Neuronal stem cell (in vitro differentiated cells): ENCODE measurements around the gene RNU6-8.

ENCODE experiments used
- DNase-seq: peaks from one replicate; pipeline ENCODE4 v3.0.0-alpha.2; 2013; ENCODE audit warnings: low spot score
- H2AFZ ChIP-seq: one replicate; pipeline ENCODE4 v1.6.1; 2013; ENCODE audit warnings: mild to moderate bottlenecking, low read length, inconsistent platforms
- H2AK5ac ChIP-seq: 2 replicates; pipeline ENCODE4 v1.6.1; 2013; ENCODE audit warnings: low read depth, mild to moderate bottlenecking, inconsistent platforms, low read length, moderate library complexity, mixed read lengths
- H2BK120ac ChIP-seq: 2 replicates; pipeline ENCODE4 v1.6.1; 2013; ENCODE audit warnings: low read depth, mild to moderate bottlenecking, inconsistent platforms, low read length, moderate library complexity, mixed read lengths
- H2BK12ac ChIP-seq: one replicate; pipeline ENCODE4 v1.6.1; 2013; ENCODE audit warnings: low read length, inconsistent platforms
- H2BK15ac ChIP-seq: 2 replicates; pipeline ENCODE4 v1.6.1; 2013; ENCODE audit warnings: mild to moderate bottlenecking, low read length, inconsistent platforms, mixed read lengths
- H2BK5ac ChIP-seq: one replicate; pipeline ENCODE4 v1.6.1; 2013; ENCODE audit warnings: inconsistent platforms, mild to moderate bottlenecking, low read length, moderate library complexity
- H3K14ac ChIP-seq: one replicate; pipeline ENCODE4 v1.6.1; 2013; ENCODE audit warnings: low read length, inconsistent platforms
- H3K18ac ChIP-seq: 2 replicates; pipeline ENCODE4 v1.6.1; 2013; ENCODE audit warnings: low read length, inconsistent platforms
- H3K23ac ChIP-seq: 2 replicates; pipeline ENCODE4 v1.6.1; 2013; ENCODE audit warnings: low read depth, mild to moderate bottlenecking, mixed read lengths, low read length, inconsistent platforms; ENCODE audit not compliant: poor library complexity
- H3K27ac ChIP-seq: replicated peaks from 3 replicates; pipeline ENCODE4 v1.5.1; 2013; ENCODE audit warnings: low read length, inconsistent platforms
- H3K27me3 ChIP-seq, 3 experiments: 2 replicates each; pipeline ENCODE4 v1.6.1; 2013; ENCODE audit warnings: low read length in 3 of 3, mild to moderate bottlenecking in 2 of 3, inconsistent platforms in 1 of 3, low read depth in 1 of 3, mixed read lengths in 1 of 3, moderate library complexity in 1 of 3; ENCODE audit not compliant: control insufficient read depth in 3 of 3, insufficient read depth in 3 of 3
- H3K36me3 ChIP-seq, 2 donors: replicated peaks in 1 of 2; 2 replicates each; pipeline ENCODE4 v1.6.1; 2013; ENCODE audit warnings: low read length in 2 of 2; ENCODE audit not compliant: control insufficient read depth in 2 of 2, insufficient read depth in 2 of 2
- H3K4ac ChIP-seq: 2 replicates; pipeline ENCODE4 v1.6.1; 2013; ENCODE audit warnings: inconsistent platforms, mild to moderate bottlenecking, low read length, moderate library complexity
- H3K4me1 ChIP-seq, 2 donors: 1 replicate in 1 of 2; 2 replicates in 1 of 2; pipeline ENCODE4 v1.6.1; 2013; ENCODE audit warnings: low read length in 2 of 2, low read depth in 1 of 2; ENCODE audit not compliant: control insufficient read depth in 2 of 2, insufficient read depth in 1 of 2
- H3K4me2 ChIP-seq: one replicate; pipeline ENCODE4 v1.6.1; 2013; ENCODE audit warnings: mild to moderate bottlenecking, low read length, inconsistent platforms; ENCODE audit not compliant: insufficient read depth, poor library complexity, severe bottlenecking
- H3K4me3 ChIP-seq, 2 donors: 2 replicates each; pipeline ENCODE4 v1.5.1; 2013; ENCODE audit warnings: low read length in 2 of 2, mild to moderate bottlenecking in 2 of 2, inconsistent platforms in 1 of 2, moderate library complexity in 1 of 2
- H3K79me1 ChIP-seq: one replicate; pipeline ENCODE4 v1.6.1; 2013; ENCODE audit warnings: low read depth, mild to moderate bottlenecking, inconsistent platforms, low read length, moderate library complexity
- H3K9ac ChIP-seq: one replicate; pipeline ENCODE4 v1.6.1; 2013; ENCODE audit warnings: mild to moderate bottlenecking, low read depth, low read length, inconsistent platforms; ENCODE audit not compliant: poor library complexity
- H3K9me3 ChIP-seq, 2 donors: replicated peaks in 1 of 2; 2 replicates each; pipeline versions ENCODE3 to v1.6.1; 2013; ENCODE audit warnings: low read length in 2 of 2, mild to moderate bottlenecking in 2 of 2, inconsistent platforms in 1 of 2, low read depth in 1 of 2, mixed read lengths in 1 of 2, moderate library complexity in 1 of 2; ENCODE audit not compliant: control insufficient read depth in 2 of 2, insufficient read depth in 1 of 2
- H4K8ac ChIP-seq: one replicate; pipeline ENCODE4 v1.6.1; 2013; ENCODE audit warnings: low read depth, mild to moderate bottlenecking, inconsistent platforms, low read length, moderate library complexity
- H4K91ac ChIP-seq: one replicate; pipeline ENCODE4 v1.6.1; 2013; ENCODE audit warnings: low read length, low read depth, mild to moderate bottlenecking, inconsistent platforms; ENCODE audit not compliant: poor library complexity
- WGBS, 2 donors: extraction: QIAGEN DNeasy Blood & Tissue Kit; methylation state at CpG; one replicate each; pipeline ENCODE4 v1.1.7; 2013; ENCODE audit warnings: missing lambda C conversion rate in 2 of 2, mixed read lengths in 1 of 2; ENCODE audit not compliant: insufficient read length in 2 of 2, insufficient replicate concordance in 1 of 2; ENCODE audit errors: extremely low coverage in 2 of 2; 5-methylcytosine and 5-hydroxymethylcytosine counted together

The RNU6-8 gene

GRCh38 chr14:32249780-32250179 is 46.7 kb upstream of the RNU6-8 start:
- H3K4me3 ChIP-seq = no peak overlapping the region
- H2BK12ac ChIP-seq = no peak overlapping the region
- no peaks in the 10 kb centered on the region for H3K9me3 ChIP-seq
- no peak for DNase-seq
- peak overlapping the region; percentile 35 for H3K18ac ChIP-seq
- no CpG with 5 or more reads among the region's 4 CpGs for WGBS, 2 donors
- H3K27me3 ChIP-seq = peaks cover 0 to 16% (median 0%) of the 10 kb centered on the region in 3 experiments
- H3K4me1 ChIP-seq = peaks cover 0 to 6% of the 10 kb centered on the region in 2 donors
- H3K23ac ChIP-seq = no peak overlapping the region
- H2BK15ac ChIP-seq = no peak overlapping the region
- H3K27ac ChIP-seq = no peak overlapping the region
- H2BK5ac ChIP-seq = no peak overlapping the region
- H4K8ac ChIP-seq = no peak overlapping the region
- H2AK5ac ChIP-seq = no peak overlapping the region
- no peak overlapping the region for H3K4ac ChIP-seq
- no peak overlapping the region for H2BK120ac ChIP-seq
- H3K4me2 ChIP-seq = no peak overlapping the region
- no peak overlapping the region for H2AFZ ChIP-seq
- no peak overlapping the region for H3K14ac ChIP-seq
- H4K91ac ChIP-seq = no peak overlapping the region
- H3K9ac ChIP-seq = no peak overlapping the region
- H3K79me1 ChIP-seq = no peaks in the 10 kb centered on the region
- H3K36me3 ChIP-seq = no peaks in the 10 kb centered on the region

- H2BK5ac ChIP-seq = no peak overlapping the region
- no peaks in the 10 kb centered on the region for H3K36me3 ChIP-seq
- no peak overlapping the region for H3K4me2 ChIP-seq
- no peak overlapping the region for H2BK12ac ChIP-seq
- H2BK120ac ChIP-seq = no peak overlapping the region
- H3K4ac ChIP-seq = no peak overlapping the region
- no peaks in the 10 kb centered on the region for H3K9me3 ChIP-seq
- no peak overlapping the region for H3K23ac ChIP-seq
- no peak overlapping the region for H2BK15ac ChIP-seq
- DNase-seq = no peak
- no peak overlapping the region for H4K8ac ChIP-seq
- H3K4me1 ChIP-seq = peaks cover 0 to 3% of the 10 kb centered on the region in 2 donors
- H3K14ac ChIP-seq = no peak overlapping the region
- H3K9ac ChIP-seq = no peak overlapping the region
- no peak overlapping the region for H4K91ac ChIP-seq
- H2AFZ ChIP-seq = no peak overlapping the region
- no peak overlapping the region for H3K4me3 ChIP-seq
- peak overlapping the region; percentile 35 for H3K18ac ChIP-seq
- H3K79me1 ChIP-seq = no peaks in the 10 kb centered on the region
- H3K27me3 ChIP-seq = peaks cover 0 to 16% (median 0%) of the 10 kb centered on the region in 3 experiments
- no peak overlapping the region for H3K27ac ChIP-seq
- WGBS, 2 donors = no CpG with 5 or more reads among the region's 5 CpGs
- H2AK5ac ChIP-seq = no peak overlapping the region
These were observed 46.3 kb upstream of the RNU6-8 start for GRCh38 chr14:32249371-32249770.

GRCh38 chr14:32246751-32247150 is 43.7 kb upstream of the RNU6-8 start:
- H3K36me3 ChIP-seq = no peaks in the 10 kb centered on the region
- H3K4me3 ChIP-seq = no peak overlapping the region

GRCh38 chr14:32244404-32244803 is 41.3 kb upstream of the RNU6-8 start:
- Histone ChIP-seq H3K36me3 (no peaks in the 10 kb centered on the region), H3K27ac (no peak overlapping the region), H4K91ac (no peak overlapping the region), H4K8ac (no peak overlapping the region), H3K4me3 (no peak overlapping the region), H2AK5ac (no peak overlapping the region), H3K79me1 (no peaks in the 10 kb centered on the region), H3K18ac (no peak overlapping the region), H2BK5ac (no peak overlapping the region), H2BK120ac (no peak overlapping the region), H3K27me3 (peaks cover 0 to 16% (median 0%) of the 10 kb centered on the region in 3 experiments), H2BK12ac (no peak overlapping the region), H2AFZ (no peak overlapping the region), H2BK15ac (no peak overlapping the region), H3K23ac (no peak overlapping the region), H3K9ac (no peak overlapping the region), H3K9me3 (peaks cover 0 to 1% of the 10 kb centered on the region in 2 donors), H3K4me1 (no peaks in the 10 kb centered on the region), H3K4ac (no peak overlapping the region), H3K4me2 (no peak overlapping the region), H3K14ac (no peak overlapping the region)
- no peak for DNase-seq

More at GRCh38 chr14:32246751-32247150, 43.7 kb upstream of the RNU6-8 start:
- DNase-seq = no peak
- WGBS, 2 donors = no CpG with 5 or more reads among the region's 5 CpGs
- H3K4me1 ChIP-seq = peaks cover 0 to under 1% of the 10 kb centered on the region in 2 donors
- H3K79me1 ChIP-seq = no peaks in the 10 kb centered on the region
- no peak overlapping the region for H3K4me2 ChIP-seq
- H3K23ac ChIP-seq = no peak overlapping the region
- H3K9me3 ChIP-seq = no peaks in the 10 kb centered on the region
- H2BK5ac ChIP-seq = no peak overlapping the region
- no peak overlapping the region for H4K91ac ChIP-seq
- H2AFZ ChIP-seq = no peak overlapping the region
- no peak overlapping the region for H3K4ac ChIP-seq
- no peak overlapping the region for H4K8ac ChIP-seq
- no peak overlapping the region for H3K27ac ChIP-seq
- H2BK12ac ChIP-seq = no peak overlapping the region
- H2BK120ac ChIP-seq = no peak overlapping the region
- no peak overlapping the region for H3K9ac ChIP-seq
- no peak overlapping the region for H3K18ac ChIP-seq
- peaks cover 0 to 16% (median 0%) of the 10 kb centered on the region in 3 experiments for H3K27me3 ChIP-seq
- H3K14ac ChIP-seq = no peak overlapping the region
- H2AK5ac ChIP-seq = no peak overlapping the region
- H2BK15ac ChIP-seq = no peak overlapping the region
